ENCODE data around the gene PLXNB2. TPM values are rescaled to one million over a fixed set of nuclear protein-coding genes. Genes with fewer than 3 reads are reported as not detected.

The PLXNB2 gene
- total RNA-seq, 1 experiment from 2014 or later, result 227 TPM

DNA sequence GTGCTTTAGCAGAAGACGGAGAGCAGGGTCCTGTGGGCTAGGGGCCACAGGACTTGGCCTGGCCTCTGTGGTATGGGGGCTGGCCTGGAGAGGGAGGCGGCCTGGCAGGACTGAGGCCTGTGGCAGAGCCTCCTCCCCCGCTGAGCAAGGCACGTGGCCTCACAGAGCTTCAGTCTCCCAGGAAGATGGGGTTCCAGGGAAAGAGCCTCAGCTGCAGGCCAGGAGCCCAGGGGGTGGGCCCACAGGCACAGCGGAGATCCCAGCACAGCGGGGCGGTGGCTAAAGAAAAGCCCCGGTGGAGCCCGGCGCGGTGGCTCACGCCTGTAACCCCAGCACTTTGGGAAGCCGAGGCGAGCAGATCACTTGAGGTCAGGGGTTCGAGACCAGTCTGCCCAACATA, 48.1 kb downstream of the PLXNB2 start:
- no peaks in the 10 kb centered on the region for H3K27me3 ChIP-seq (ENCODE audit: control insufficient read depth, insufficient read depth, low read length)
- peak overlapping the region; percentile 18; the same call in 1 of the 2 replicates for H3K27ac ChIP-seq (ENCODE audit: low read length)
- H3K9me3 ChIP-seq (ENCODE audit: control insufficient read depth, insufficient read depth, low read depth, low read length), result no peaks in the 10 kb centered on the region
- CTCF ChIA-PET, result no interaction called here
- in situ Hi-C loops (cut with HindIII; ENCODE audit: low pct_unique_long_range_greater_than_20kb, low sequenced_read_pairs), result no loop called here
- no peak overlapping the region; a peak in 1 of 4 replicates for H3K4me3 ChIP-seq (ENCODE audit: low read depth in 2 of 2, low read length in 2 of 2)
- TF ChIP-seq, protein P1, sequence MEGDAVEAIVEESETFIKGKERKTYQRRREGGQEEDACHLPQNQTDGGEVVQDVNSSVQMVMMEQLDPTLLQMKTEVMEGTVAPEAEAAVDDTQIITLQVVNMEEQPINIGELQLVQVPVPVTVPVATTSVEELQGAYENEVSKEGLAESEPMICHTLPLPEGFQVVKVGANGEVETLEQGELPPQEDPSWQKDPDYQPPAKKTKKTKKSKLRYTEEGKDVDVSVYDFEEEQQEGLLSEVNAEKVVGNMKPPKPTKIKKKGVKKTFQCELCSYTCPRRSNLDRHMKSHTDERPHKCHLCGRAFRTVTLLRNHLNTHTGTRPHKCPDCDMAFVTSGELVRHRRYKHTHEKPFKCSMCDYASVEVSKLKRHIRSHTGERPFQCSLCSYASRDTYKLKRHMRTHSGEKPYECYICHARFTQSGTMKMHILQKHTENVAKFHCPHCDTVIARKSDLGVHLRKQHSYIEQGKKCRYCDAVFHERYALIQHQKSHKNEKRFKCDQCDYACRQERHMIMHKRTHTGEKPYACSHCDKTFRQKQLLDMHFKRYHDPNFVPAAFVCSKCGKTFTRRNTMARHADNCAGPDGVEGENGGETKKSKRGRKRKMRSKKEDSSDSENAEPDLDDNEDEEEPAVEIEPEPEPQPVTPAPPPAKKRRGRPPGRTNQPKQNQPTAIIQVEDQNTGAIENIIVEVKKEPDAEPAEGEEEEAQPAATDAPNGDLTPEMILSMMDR (IDR thresholded peaks at IDR 0.05), result no peak
- TF ChIP-seq SIN3A (IDR thresholded peaks at IDR 0.05; ENCODE audit: borderline replicate concordance, insufficient read depth, low read depth, low read length) (no peak), TCF7L2 (IDR thresholded peaks at IDR 0.05; ENCODE audit: low read depth, low read length) (no peak), POLR2AphosphoS5 (IDR thresholded peaks at IDR 0.05; ENCODE audit: low read depth, low read length) (no peak)
- TF ChIP-seq, protein P2, sequence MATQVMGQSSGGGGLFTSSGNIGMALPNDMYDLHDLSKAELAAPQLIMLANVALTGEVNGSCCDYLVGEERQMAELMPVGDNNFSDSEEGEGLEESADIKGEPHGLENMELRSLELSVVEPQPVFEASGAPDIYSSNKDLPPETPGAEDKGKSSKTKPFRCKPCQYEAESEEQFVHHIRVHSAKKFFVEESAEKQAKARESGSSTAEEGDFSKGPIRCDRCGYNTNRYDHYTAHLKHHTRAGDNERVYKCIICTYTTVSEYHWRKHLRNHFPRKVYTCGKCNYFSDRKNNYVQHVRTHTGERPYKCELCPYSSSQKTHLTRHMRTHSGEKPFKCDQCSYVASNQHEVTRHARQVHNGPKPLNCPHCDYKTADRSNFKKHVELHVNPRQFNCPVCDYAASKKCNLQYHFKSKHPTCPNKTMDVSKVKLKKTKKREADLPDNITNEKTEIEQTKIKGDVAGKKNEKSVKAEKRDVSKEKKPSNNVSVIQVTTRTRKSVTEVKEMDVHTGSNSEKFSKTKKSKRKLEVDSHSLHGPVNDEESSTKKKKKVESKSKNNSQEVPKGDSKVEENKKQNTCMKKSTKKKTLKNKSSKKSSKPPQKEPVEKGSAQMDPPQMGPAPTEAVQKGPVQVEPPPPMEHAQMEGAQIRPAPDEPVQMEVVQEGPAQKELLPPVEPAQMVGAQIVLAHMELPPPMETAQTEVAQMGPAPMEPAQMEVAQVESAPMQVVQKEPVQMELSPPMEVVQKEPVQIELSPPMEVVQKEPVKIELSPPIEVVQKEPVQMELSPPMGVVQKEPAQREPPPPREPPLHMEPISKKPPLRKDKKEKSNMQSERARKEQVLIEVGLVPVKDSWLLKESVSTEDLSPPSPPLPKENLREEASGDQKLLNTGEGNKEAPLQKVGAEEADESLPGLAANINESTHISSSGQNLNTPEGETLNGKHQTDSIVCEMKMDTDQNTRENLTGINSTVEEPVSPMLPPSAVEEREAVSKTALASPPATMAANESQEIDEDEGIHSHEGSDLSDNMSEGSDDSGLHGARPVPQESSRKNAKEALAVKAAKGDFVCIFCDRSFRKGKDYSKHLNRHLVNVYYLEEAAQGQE (IDR thresholded peaks at IDR 0.05; ENCODE audit: insufficient read depth in 1 of 2, low read depth in 2 of 2, low read length in 1 of 2), result no peak
- DNase-seq (ENCODE audit: low read depth, low spot score), result no peak
- ATAC-seq, result no peak
- H3K4me1 ChIP-seq (ENCODE audit: control insufficient read depth, insufficient read depth, low read length), result peaks cover 33% of the 10 kb centered on the region
- intact Hi-C loops (cut with micrococcal nuclease; ENCODE audit: unreplicated experiment), result no loop called here
- no TSS peak for BruUV-seq (replicated peaks)
- H3K36me3 ChIP-seq (ENCODE audit: control insufficient read depth, insufficient read depth, low read length), result no peaks in the 10 kb centered on the region; the same call in 1 of the 2 replicates
- POLR2A ChIA-PET, result no interaction called here

DNA sequence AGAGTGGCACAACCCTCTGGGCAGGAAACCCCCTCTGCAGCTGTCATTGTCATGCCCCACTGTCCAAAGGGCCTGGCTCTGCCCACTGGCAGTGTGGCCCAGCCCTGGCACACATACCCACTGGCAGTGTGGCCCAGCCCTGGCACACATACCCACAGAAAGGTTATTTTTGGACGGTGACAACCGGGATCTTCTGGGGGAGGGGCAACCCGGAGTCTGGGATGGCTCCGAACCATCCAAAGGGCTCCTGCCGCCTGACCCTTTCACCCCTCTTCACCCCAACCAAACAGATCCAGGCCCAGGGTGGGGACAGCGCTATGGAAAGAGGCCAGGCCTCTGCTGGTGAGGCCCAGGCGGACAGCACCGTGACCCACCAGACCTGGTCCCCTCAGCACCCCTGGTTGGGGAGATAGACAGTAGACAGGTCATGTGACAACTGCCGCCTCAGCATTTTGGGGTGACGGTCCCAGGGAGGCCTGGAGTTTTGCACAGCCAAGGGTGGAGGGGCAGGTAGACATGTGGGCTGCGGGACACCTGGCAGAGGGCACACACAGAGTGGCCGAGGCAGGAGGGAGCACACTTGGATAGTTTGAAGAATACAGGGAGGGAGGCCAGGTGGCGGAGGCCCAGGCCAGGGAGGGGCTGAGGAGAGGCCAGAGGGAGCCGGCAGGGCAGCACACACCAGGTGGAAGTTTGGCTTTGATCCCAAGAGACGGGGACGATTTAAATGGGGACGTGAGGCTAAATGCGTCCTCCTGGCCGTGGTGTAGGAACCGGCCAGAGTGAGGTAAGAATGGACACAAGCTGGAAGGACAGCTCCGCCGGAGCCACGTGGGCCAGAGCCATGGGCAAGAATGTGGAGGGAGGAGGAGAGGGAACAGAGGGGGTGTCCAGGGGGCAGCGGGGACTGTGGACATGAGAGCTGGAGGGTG, 48.8 kb downstream of the PLXNB2 start:
- BruUV-seq (replicated peaks), result no TSS peak
- intact Hi-C loops (cut with micrococcal nuclease; ENCODE audit: unreplicated experiment) (no loop called here), in situ Hi-C loops (cut with HindIII; ENCODE audit: low pct_unique_long_range_greater_than_20kb, low sequenced_read_pairs) (no loop called here)
- no peak for TF ChIP-seq SIN3A (IDR thresholded peaks at IDR 0.05; ENCODE audit: borderline replicate concordance, insufficient read depth, low read depth, low read length)
- TF ChIP-seq, protein P2 (IDR thresholded peaks at IDR 0.05; ENCODE audit: insufficient read depth in 1 of 2, low read depth in 2 of 2, low read length in 1 of 2), result no peak
- TF ChIP-seq, protein P1 (IDR thresholded peaks at IDR 0.05), result no peak
- no peak for TF ChIP-seq POLR2AphosphoS5 (IDR thresholded peaks at IDR 0.05; ENCODE audit: low read depth, low read length)
- no peak for TF ChIP-seq TCF7L2 (IDR thresholded peaks at IDR 0.05; ENCODE audit: low read depth, low read length)
- DNase-seq (ENCODE audit: low read depth, low spot score) (no peak), ATAC-seq (no peak)
- Histone ChIP-seq H3K36me3 (ENCODE audit: control insufficient read depth, insufficient read depth, low read length) (no peaks in the 10 kb centered on the region; the same call in 1 of the 2 replicates), H3K27ac (ENCODE audit: low read length) (peak overlapping the region; percentile 18), H3K27me3 (ENCODE audit: control insufficient read depth, insufficient read depth, low read length) (no peaks in the 10 kb centered on the region), H3K9me3 (ENCODE audit: control insufficient read depth, insufficient read depth, low read depth, low read length) (no peaks in the 10 kb centered on the region), H3K4me3 (ENCODE audit: low read depth in 2 of 2, low read length in 2 of 2) (no peak overlapping the region), H3K4me1 (ENCODE audit: control insufficient read depth, insufficient read depth, low read length) (peaks cover 37% of the 10 kb centered on the region)
- CTCF ChIA-PET, result no interaction called here
- POLR2A ChIA-PET, result no interaction called here

All from Panc1 (cell line).